HG03432 (cell line): ENCODE measurements around the gene PEX1.
"Not testable (repeated sequence)": the region's sequence is repeated elsewhere in the genome, so short reads cannot be mapped to it uniquely, and the experiment has no call there.

Source experiments
- ATAC-seq: cut with Tn5 transposase; IDR thresholded peaks from one replicate; pipeline ENCODE4 v1.9.1; 2021; ENCODE audit warnings: mild to moderate bottlenecking, moderate library complexity; ENCODE audit not compliant: unreplicated experiment

PEX1 gene

DNA sequence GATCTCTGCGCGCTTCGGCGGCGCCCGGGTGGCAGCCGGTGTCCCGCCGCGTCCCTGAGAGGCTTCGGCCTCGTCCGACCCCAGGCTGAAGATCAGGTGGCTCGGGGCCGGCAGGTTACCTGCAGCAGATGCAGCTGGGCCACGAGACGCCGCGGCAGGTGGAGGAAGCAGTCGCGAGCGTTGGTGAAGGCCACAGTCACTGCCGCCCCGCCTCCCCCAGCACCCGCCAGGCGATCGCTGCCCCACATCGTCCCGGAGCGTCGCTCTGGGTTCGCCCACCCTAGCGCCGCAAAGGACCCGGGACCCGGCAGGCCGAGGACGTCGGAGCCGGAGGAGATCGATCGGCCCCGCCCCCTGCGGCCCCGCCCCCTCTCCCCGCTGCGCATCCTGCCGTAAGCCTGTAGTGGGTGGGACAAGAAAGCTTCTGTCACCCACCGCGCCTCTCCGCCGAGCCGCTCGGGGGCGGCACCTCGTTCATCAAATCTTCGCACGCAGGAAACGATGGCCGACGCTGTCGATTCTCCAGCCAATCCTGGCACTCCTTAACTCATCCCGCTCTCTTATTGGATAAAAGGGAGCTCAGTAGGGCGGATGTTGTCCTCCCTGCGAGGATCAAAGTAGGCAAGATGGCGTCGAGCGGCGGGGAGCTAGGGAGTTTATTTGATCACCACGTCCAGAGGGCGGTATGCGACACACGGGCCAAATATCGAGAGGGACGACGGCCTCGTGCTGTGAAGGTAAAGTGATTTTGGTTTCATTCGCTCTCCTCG is at the start of gene PEX1, which contains the start of gene RBM48:
PEX1 (minus strand) TSS at position 333 of the 770 bp plus-strand sequence; CDS start at position 248, 85 bp downstream.
RBM48 (plus strand) TSS at position 608 of the 770 bp plus-strand sequence; CDS start at position 627, 19 bp downstream.
- ATAC-seq, result peak; percentile 95

DNA sequence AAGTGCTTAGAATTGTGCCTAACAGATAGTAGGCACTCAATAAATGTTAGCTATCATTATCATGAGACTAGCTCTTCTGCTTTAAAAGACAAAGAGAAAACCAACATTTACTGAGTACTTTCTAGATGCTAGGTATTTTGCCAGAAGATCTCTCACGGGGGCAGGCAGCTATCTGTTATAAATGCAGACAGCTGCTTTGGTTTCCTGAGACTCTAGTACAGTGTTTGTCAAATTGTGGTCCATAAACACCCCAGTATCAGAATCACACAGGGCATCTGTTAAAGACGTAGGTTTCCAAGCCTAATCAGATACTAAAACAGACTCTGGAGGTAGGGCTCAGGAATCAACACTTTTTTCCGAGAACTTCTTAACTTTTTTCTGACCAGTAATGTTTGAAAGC is 48.0 kb upstream of the PEX1 start:
- no peak for ATAC-seq

- ATAC-seq, result no peak
Observed at GRCh38 chr7:92569137-92569536, 40.8 kb upstream of the PEX1 start.

DNA sequence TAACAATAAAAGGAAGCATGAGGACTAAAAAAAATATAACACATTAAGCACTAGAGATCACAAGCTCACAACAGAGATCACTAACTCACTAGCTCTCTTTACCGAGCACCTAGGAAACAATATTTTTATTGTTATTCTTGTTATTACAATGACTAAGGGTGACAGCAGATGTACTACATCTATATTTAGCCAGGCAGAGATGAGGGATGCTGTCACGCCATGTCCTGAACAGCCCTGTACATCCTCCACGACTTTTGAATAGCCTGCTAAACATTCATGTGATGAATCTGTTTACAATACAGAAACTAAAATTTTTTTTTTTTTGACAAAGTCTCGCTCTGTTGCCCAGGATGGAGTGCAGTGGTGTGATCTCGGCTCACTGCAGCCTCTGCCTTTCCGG is 39.1 kb upstream of the PEX1 start:
- ATAC-seq, result no peak

DNA sequence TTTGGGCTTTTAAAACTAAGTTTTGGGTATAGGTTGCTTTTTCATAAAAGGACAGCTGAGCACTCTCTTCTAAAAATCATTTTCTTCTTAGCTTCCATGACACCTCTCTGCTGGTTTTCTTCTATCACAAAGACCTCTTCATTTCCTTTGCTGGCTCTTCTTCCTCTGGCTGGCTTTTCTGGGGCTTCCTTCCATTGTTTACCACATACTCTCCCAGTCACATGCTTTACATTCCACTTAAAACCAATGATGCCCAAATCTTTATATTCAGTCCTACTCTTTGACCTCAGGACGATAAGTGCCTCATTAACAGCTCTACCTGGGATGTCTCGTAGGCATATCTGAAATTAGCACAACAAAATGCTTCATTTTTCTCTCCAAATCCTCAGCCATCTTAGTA is 35.0 kb upstream of the PEX1 start:
- ATAC-seq, result no peak

DNA sequence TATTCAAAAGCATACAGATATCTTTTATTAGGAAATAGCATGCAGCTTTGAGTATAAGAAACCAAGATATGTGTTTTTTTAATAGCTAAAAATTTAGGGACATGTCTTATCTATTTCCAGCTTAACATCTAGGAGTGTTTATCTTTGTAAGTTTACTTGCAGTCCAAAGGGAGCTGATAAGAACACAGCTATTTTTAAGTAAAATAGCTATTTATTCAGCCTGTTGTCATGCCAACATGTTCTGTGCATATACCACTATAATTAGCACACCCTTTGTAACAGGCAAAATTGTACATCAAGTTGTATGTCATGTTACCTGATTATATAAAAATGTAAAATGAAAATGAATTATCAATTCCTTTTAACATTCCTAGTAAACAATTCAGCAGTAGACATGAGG is 32.3 kb upstream of the PEX1 start:
- ATAC-seq, result no peak

GRCh38 chr7:92557808-92558362 is 29.6 kb upstream of the PEX1 start:
- ATAC-seq, result no peak

GRCh38 chr7:92557249-92557648 is 28.9 kb upstream of the PEX1 start:
- ATAC-seq, result no peak

DNA sequence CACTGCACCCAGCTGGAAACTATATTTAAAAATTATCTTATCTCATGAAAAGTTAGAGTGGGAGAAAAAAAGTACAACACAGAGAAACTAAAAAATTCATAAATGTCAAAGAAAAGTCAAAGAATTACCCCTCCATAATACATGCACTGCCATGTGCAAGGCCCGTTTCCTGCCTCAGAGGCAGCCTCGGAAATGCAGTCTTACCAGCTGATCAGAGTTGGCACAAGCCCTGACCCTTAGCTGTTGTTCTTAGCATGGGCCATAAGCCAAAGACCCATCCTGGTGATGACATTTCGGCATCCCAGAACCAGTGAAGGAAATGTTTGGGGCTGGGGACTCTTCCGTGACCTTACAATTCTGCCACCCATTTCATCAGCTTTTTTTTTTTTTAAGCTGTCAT is 21.9 kb upstream of the PEX1 start:
- ATAC-seq, result no peak

GRCh38 chr7:92547579-92547978 is 19.3 kb upstream of the PEX1 start:
- ATAC-seq, result no peak

- ATAC-seq, result no peak
Observed at GRCh38 chr7:92546856-92547497, 18.7 kb upstream of the PEX1 start.

DNA sequence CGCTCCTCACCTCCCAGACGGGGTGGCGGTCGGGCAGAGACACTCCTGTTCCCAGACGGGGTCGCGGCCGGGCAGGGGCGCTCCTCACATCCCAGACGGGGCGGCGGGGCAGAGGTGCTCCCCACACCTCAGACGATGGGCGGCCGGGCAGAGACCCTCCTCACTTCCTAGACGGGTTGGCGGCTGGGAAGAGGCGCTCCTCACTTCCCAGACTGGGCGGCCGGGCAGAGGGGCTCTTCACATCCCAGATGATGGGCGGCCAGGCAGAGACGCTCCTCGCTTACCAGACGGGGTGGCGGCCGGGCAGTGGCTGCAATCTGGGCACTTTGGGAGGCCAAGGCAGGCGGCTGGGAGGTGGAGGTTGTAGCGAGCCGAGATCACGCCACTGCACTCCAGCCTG is 16.8 kb upstream of the PEX1 start:
- ATAC-seq, result not testable (repeated sequence)

DNA sequence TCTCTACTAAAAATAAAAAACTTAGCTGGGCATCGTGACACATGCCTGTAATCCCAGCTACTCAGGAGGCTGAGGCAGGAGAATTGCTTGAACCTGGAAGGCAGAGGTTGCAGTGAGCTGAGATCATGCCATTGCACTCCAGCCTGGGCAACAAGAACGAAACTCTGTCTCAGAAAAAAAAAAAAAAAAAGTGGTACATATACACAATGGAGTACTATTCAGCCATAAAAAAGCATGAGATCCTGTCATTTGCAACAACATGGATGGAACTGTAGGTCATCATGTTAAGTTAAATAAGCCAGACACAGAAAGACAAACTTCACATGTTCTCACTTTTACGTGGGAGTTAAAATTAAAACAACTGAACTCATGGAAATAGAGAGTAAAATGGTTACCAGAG is 15.2 kb upstream of the PEX1 start:
- ATAC-seq, result not testable (repeated sequence)

GRCh38 chr7:92534572-92534971 is 6.3 kb upstream of the PEX1 start:
- ATAC-seq, result no peak

- peak; percentile 3 for ATAC-seq
Observed at GRCh38 chr7:92528958-92529264, 591 bp upstream of the PEX1 start.

DNA sequence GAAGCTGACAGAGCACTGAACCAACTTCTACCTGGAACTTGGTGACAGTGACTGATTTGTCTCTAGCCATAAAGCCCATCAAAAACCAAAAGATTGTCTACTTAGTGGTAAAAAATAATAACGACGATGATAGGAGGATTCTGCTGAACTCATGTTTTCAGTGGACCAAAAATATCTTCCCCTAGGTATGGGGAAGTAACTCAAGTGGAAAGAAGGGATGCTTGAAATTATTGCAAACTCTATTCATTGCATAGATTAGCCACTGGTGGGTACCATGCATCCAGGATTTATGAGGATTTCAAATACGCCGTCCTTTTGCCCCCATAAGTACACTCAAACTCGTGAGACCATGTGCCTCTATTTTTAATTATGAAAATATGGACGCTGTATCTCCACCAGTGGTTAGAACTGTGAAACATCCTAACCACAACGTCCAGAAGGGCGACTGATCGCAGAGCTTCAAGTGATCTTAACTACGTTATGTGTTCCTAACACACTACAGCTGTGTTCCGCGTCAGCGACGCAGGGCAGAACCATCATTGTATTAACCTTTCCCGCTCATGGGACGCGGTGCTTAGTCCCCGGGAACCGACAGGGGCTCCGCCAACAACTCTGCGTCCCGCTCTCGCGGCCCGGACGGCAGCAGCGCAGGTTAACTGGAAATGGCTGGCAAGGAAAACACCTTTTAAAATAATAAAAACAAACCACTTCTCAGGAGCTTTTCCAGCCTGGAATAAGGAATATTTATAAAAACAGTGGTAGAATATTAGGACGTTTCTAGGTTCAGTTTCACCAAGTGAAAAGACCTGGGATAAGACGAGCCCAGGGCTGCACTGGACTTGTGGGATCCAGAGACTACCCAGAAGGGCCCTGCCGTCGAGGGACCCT is 776 bp downstream of the PEX1 start:
- ATAC-seq, result peak; percentile 33

- no peak for ATAC-seq
Observed at GRCh38 chr7:92523110-92523509, 5.2 kb downstream of the PEX1 start.

- no peak for ATAC-seq
Observed at GRCh38 chr7:92520024-92520423, 8.3 kb downstream of the PEX1 start.

GRCh38 chr7:92517631-92518030 is 10.7 kb downstream of the PEX1 start:
- no peak for ATAC-seq

DNA sequence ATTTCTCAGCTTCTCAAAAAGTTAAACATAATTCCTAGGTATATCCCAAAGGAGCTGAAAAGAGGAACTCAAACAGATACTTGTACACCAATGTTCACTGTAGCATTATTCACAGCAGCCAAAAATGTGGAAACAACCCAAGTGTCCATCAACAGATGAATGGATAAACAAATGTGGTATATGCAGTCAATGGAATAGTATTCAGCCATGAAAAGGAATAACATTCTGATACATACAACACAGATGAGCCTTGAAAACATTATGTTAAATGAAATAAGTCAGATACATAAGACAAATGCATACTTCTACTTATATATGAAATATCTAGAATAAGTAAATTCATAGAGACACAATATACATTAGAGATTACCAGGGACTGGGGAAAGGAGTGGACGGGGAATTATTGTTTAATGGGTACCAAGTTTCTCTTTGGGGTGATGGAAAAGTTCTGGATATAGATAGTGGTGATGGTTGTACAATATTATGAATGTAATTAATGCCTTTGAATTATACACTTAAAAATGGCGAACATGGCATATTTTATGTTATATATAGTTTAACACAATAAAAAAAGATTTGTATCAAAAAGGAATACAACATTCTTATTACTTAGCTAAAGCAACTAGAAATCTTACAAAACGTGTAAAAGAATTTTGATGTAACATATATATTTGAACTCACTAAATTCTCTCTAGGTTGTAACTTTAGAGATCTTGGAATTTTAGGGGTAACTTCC is 15.0 kb downstream of the PEX1 start:
- ATAC-seq, result no peak

DNA sequence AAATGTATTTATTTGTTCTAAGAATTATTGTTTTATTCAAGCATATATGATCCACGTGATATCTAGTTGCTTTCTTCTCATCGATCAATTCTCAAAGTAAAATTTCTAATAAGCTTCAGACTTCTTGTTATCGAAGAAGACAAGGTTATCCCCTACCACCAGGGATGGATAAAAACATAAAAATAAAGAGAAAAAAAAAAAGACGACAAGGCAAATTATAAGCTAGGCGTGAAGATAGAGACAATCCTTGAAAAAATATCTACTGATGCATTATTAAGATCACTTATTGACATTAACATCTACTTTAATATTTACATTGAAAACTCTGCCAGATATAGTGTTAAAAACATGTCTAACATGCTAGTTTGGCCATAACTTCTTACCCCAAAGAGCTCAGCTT is 19.4 kb downstream of the PEX1 start:
- no peak for ATAC-seq
